NCI-H128 (cell line): ENCODE data around the gene STK11IP.
A peak's percentile ranks its signal among the peaks of the same experiment; 100 is the strongest.

Experiments used
- DNase-seq: peaks from one replicate; lab custom pipeline; 2025; ENCODE audit not compliant: unreplicated experiment; lab: John Stamatoyannopoulos, UW

STK11IP gene

GRCh38 chr2:219562049-219563020 is 35.3 kb upstream of the STK11IP start:
- no peak for DNase-seq

GRCh38 chr2:219563271-219563928 is 34.3 kb upstream of the STK11IP start:
- no peak for DNase-seq

GRCh38 chr2:219565130-219566080 is 32.3 kb upstream of the STK11IP start:
- DNase-seq, result no peak

- DNase-seq, result no peak
Observed at GRCh38 chr2:219566640-219567039, 31.0 kb upstream of the STK11IP start.

GRCh38 chr2:219567131-219567530 is 30.5 kb upstream of the STK11IP start:
- DNase-seq, result no peak

GRCh38 chr2:219567791-219568361 is 29.8 kb upstream of the STK11IP start:
- DNase-seq, result no peak

- DNase-seq, result no peak
Observed at GRCh38 chr2:219569041-219569440, 28.6 kb upstream of the STK11IP start.

GRCh38 chr2:219569635-219570034 is 28.0 kb upstream of the STK11IP start:
- DNase-seq, result no peak

- no peak for DNase-seq
Observed at GRCh38 chr2:219570194-219570923, 27.3 kb upstream of the STK11IP start.

- DNase-seq, result no peak
Observed at GRCh38 chr2:219570924-219571310, 26.7 kb upstream of the STK11IP start.

- DNase-seq, result peak; percentile 55
Observed at GRCh38 chr2:219571311-219572236, 26.1 kb upstream of the STK11IP start, which contains the start of gene OBSL1. Gene OBSL1 (minus strand): TSS chr2:219571539. CDS start chr2:219571232, 307 bp downstream.

GRCh38 chr2:219572237-219573001 is 25.2 kb upstream of the STK11IP start, which contains the start of gene INHA:
Gene INHA (plus strand): TSS chr2:219572310. CDS start chr2:219572375, 65 bp downstream.
- no peak for DNase-seq

- DNase-seq, result no peak
Observed at GRCh38 chr2:219573166-219573565, 24.5 kb upstream of the STK11IP start.

GRCh38 chr2:219574484-219575311 is 23.0 kb upstream of the STK11IP start:
- DNase-seq, result no peak

- no peak for DNase-seq
Observed at GRCh38 chr2:219575566-219576504, 21.8 kb upstream of the STK11IP start.
